ENCODE results near the gene UCHL5.

Gene UCHL5

GRCh38 chr1:193070942-193071341, 11.8 kb upstream of the UCHL5 start:
- Histone ChIP-seq H3K4me2 (ENCODE audit: low read length) (peak overlapping the region; percentile 42), H2AFZ (ENCODE audit: low read depth, low read length) (no peak overlapping the region), H3K27ac (ENCODE audit: low read length) (peak overlapping the region; percentile 69), H3K9ac (ENCODE audit: low read length) (no peak overlapping the region), H3K4me3 (ENCODE audit: low read length) (no peak overlapping the region), H3K79me2 (ENCODE audit: low read length) (peaks cover 59% of the 10 kb centered on the region), H3K9me3 (ENCODE audit: insufficient read depth, low read length) (no peaks in the 10 kb centered on the region), H3K4me1 (ENCODE audit: low read length) (peaks cover 39% of the 10 kb centered on the region), H4K20me1 (ENCODE audit: insufficient read depth, low read length) (peaks cover 3% of the 10 kb centered on the region; the same call in 1 of the 2 replicates), H3K36me3 (replicated peaks; ENCODE audit: low read depth, low read length) (peaks cover 14% of the 10 kb centered on the region), H3K27me3 (ENCODE audit: low read depth, low read length) (no peaks in the 10 kb centered on the region)
- TF ChIP-seq EZH2phosphoT487 (IDR thresholded peaks at IDR 0.05; ENCODE audit: low read depth) (no peak), CTCF (IDR thresholded peaks at IDR 0.05; ENCODE audit: low read depth, low read length) (no peak)

DNA sequence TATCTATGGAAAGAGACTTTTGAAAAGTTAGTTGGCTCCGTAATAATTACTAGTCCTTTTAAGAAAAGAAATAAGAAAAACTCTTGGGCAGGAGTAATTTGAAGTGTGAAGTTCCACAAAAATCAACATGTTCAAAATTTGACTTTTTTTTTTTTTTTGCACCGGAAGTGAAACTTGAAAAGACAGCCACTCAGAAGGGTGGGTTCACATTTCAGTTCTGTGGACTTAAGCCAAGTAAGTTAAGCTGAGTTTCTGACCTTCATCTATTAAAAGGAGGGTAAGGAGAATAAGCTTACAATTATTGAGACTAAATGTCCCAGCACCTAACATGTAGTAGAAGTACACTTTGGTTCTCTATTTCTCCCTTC, 11.2 kb upstream of the UCHL5 start:
- H3K79me2 ChIP-seq (ENCODE audit: low read length), result peaks cover 61% of the 10 kb centered on the region
- H3K27ac ChIP-seq (ENCODE audit: low read length), result peak overlapping the region; percentile 69
- H2AFZ ChIP-seq (ENCODE audit: low read depth, low read length), result 0 out of 2 replicates have a peak overlapping the region, but pooled peaks have one; percentile 39
- H3K9ac ChIP-seq (ENCODE audit: low read length), result peak overlapping the region; percentile 46
- peak; percentile 1; the same call in 1 of the 2 replicates for TF ChIP-seq CTCF (IDR thresholded peaks at IDR 0.05; ENCODE audit: low read depth, low read length)
- TF ChIP-seq EZH2phosphoT487 (IDR thresholded peaks at IDR 0.05; ENCODE audit: low read depth), result no peak
- H4K20me1 ChIP-seq (ENCODE audit: insufficient read depth, low read length), result peaks cover 3% of the 10 kb centered on the region; the same call in 1 of the 2 replicates
- peak overlapping the region; percentile 54 for H3K4me3 ChIP-seq (ENCODE audit: low read length)
- peaks cover 44% of the 10 kb centered on the region for H3K4me1 ChIP-seq (ENCODE audit: low read length)
- H3K27me3 ChIP-seq (ENCODE audit: low read depth, low read length), result no peaks in the 10 kb centered on the region
- peaks cover 14% of the 10 kb centered on the region for H3K36me3 ChIP-seq (replicated peaks; ENCODE audit: low read depth, low read length)
- H3K9me3 ChIP-seq (ENCODE audit: insufficient read depth, low read length), result no peaks in the 10 kb centered on the region
- H3K4me2 ChIP-seq (ENCODE audit: low read length), result peak overlapping the region; percentile 82

GRCh38 chr1:193069748-193070385, 10.7 kb upstream of the UCHL5 start:
- H2AFZ ChIP-seq (ENCODE audit: low read depth, low read length), result 0 out of 2 replicates have a peak overlapping the region, but pooled peaks have one; percentile 39
- peak; percentile 79 for TF ChIP-seq CTCF (IDR thresholded peaks at IDR 0.05; ENCODE audit: low read depth, low read length)
- TF ChIP-seq EZH2phosphoT487 (IDR thresholded peaks at IDR 0.05; ENCODE audit: low read depth), result no peak
- H3K27me3 ChIP-seq (ENCODE audit: low read depth, low read length), result no peaks in the 10 kb centered on the region
- H3K9ac ChIP-seq (ENCODE audit: low read length), result peak overlapping the region; percentile 46
- peak overlapping the region; percentile 69 for H3K27ac ChIP-seq (ENCODE audit: low read length)
- no peaks in the 10 kb centered on the region for H3K9me3 ChIP-seq (ENCODE audit: insufficient read depth, low read length)
- H3K4me1 ChIP-seq (ENCODE audit: low read length), result peaks cover 49% of the 10 kb centered on the region
- peaks cover 12% of the 10 kb centered on the region for H3K36me3 ChIP-seq (replicated peaks; ENCODE audit: low read depth, low read length)
- peak overlapping the region; percentile 54 for H3K4me3 ChIP-seq (ENCODE audit: low read length)
- H3K4me2 ChIP-seq (ENCODE audit: low read length), result peak overlapping the region; percentile 82
- peaks cover 3% of the 10 kb centered on the region; the same call in 1 of the 2 replicates for H4K20me1 ChIP-seq (ENCODE audit: insufficient read depth, low read length)
- peaks cover 64% of the 10 kb centered on the region for H3K79me2 ChIP-seq (ENCODE audit: low read length)

DNA sequence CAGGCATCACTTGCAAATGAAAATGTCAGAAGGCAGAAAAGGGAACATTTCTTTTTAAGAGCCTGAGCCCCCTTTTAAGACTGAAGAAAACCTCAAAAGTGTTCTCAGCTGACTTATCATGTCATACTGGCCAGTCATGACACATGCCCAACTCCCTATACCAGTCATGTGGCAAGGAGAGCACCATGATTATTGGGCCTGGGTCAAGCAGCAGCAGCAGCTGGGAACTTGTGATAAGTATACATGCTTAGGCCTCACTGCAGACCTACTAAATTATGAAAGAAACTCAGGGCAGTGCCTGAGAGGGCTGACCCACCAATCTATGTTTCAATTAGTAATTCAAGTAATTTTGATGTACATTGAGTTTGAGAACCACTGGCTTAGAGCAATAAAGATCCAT, 8.9 kb upstream of the UCHL5 start:
- H3K79me2 ChIP-seq (ENCODE audit: low read length), result peaks cover 76% of the 10 kb centered on the region
- H3K36me3 ChIP-seq (replicated peaks; ENCODE audit: low read depth, low read length), result peaks cover 7% of the 10 kb centered on the region
- H2AFZ ChIP-seq (ENCODE audit: low read depth, low read length), result no peak overlapping the region
- TF ChIP-seq CTCF (IDR thresholded peaks at IDR 0.05; ENCODE audit: low read depth, low read length) (no peak), EZH2phosphoT487 (IDR thresholded peaks at IDR 0.05; ENCODE audit: low read depth) (no peak)
- no peak overlapping the region for H3K9ac ChIP-seq (ENCODE audit: low read length)
- no peak overlapping the region for H3K4me3 ChIP-seq (ENCODE audit: low read length)
- H3K27ac ChIP-seq (ENCODE audit: low read length), result no peak overlapping the region
- peaks cover 52% of the 10 kb centered on the region for H3K4me1 ChIP-seq (ENCODE audit: low read length)
- no peaks in the 10 kb centered on the region for H3K9me3 ChIP-seq (ENCODE audit: insufficient read depth, low read length)
- H3K27me3 ChIP-seq (ENCODE audit: low read depth, low read length), result no peaks in the 10 kb centered on the region
- H3K4me2 ChIP-seq (ENCODE audit: low read length), result 0 out of 2 replicates have a peak overlapping the region, but pooled peaks have one; percentile 91
- H4K20me1 ChIP-seq (ENCODE audit: insufficient read depth, low read length), result peaks cover 12% of the 10 kb centered on the region; the same call in 1 of the 2 replicates

Data from OCI-LY3 (cell line).